K562 (cell line): ENCODE data around the gene YAP1. TPM values are rescaled to one million over a fixed set of nuclear protein-coding genes. Genes with fewer than 3 reads are reported as not detected.

Source experiments
- ATAC-seq: fragments of 200-7000 bp; cut with Tn5 transposase; 3 replicates; pipeline ENCODE4 v1.9.1; 2020; ENCODE audit warnings: moderate library complexity
- BruUV-seq: library from RNA; stranded (reverse); fragments of 400-500 nt; replicated peaks from 2 replicates; lab custom pipeline; 2021; lab: Mats Ljungman, UMichigan
- CTCF ChIA-PET: fragments of 300-600 bp; formaldehyde crosslinking; extraction: SDS; loops from one replicate; lab custom pipeline; 2021; ENCODE audit warnings: low intra/inter-chr PET ratio; lab: Yijun Ruan, JAX
- POLR2A ChIA-PET: fragments of 300-600, 350-650 bp; sonication (Branson Sonifier 250); formaldehyde crosslinking; extraction: SDS; loops from one replicate; lab custom pipeline; 2021; ENCODE audit warnings: antibody characterized with exemption, inconsistent platforms; lab: Yijun Ruan, JAX
- DNase-seq, 4 experiments: peaks; one replicate each; pipeline versions ENCODE4 v3.0.0 to v3.0.0-alpha.2; 2011 to 2018; ENCODE audit warnings: low spot score in 3 of 4, mixed read lengths in 3 of 4; ENCODE audit errors: extremely low read depth in 1 of 4
- FAIRE-seq: peaks from 2 replicates; lab custom pipeline; 2011; peaks lifted over from hg19 to GRCh38; lab: Jason Lieb, UNC
- H2AFZ ChIP-seq: 2 replicates; pipeline ENCODE4 v1.6.0; 2011; ENCODE audit warnings: low read depth, low read length, control low read depth, inconsistent platforms
- H3K27ac ChIP-seq: fragments of 200-600 bp; 3 replicates; pipeline ENCODE4 v1.8.0; 2011; ENCODE audit warnings: low read depth, mild to moderate bottlenecking, control low read depth, inconsistent platforms, low read length, moderate library complexity, mixed read lengths; ENCODE audit errors: extremely low read depth
- H3K27me3 ChIP-seq, 2 experiments: fragments of 300-600 bp in 1 of 2; 2 replicates in 1 of 2; 3 replicates in 1 of 2; pipeline versions ENCODE4 v1.6.0 to v1.8.0; 2011; ENCODE audit warnings: inconsistent platforms in 2 of 2, low read length in 2 of 2, mild to moderate bottlenecking in 1 of 2, mixed read lengths in 1 of 2, moderate library complexity in 1 of 2; ENCODE audit not compliant: control insufficient read depth in 2 of 2, insufficient read depth in 2 of 2
- H3K36me3 ChIP-seq: fragments of 300-600 bp; 3 replicates; pipeline ENCODE4 v1.8.0; 2011; ENCODE audit warnings: mild to moderate bottlenecking, low read length, inconsistent platforms; ENCODE audit not compliant: control insufficient read depth, insufficient read depth
- H3K4me1 ChIP-seq, 2 experiments: fragments of 200-600 bp in 1 of 2; replicated peaks in 1 of 2; 2 replicates in 1 of 2; 3 replicates in 1 of 2; pipeline versions ENCODE4 v1.5.1 to v1.8.0; 2011; ENCODE audit warnings: inconsistent platforms in 2 of 2, low read length in 2 of 2, mild to moderate bottlenecking in 1 of 2, mixed read lengths in 1 of 2, moderate library complexity in 1 of 2; ENCODE audit not compliant: control insufficient read depth in 2 of 2, insufficient read depth in 2 of 2
- H3K4me2 ChIP-seq: 2 replicates; pipeline ENCODE4 v1.6.1; 2011; ENCODE audit warnings: low read length, control low read depth, inconsistent platforms, mixed read lengths; ENCODE audit not compliant: insufficient read depth
- H3K4me3 ChIP-seq: fragments of 200-600 bp; sonication (generic), shearing (Covaris generic); 2 replicates; pipeline ENCODE4 v1.5.1; 2016; ENCODE audit warnings: control low read depth, inconsistent platforms
- H3K79me2 ChIP-seq: fragments of 200-600 bp; 3 replicates; pipeline ENCODE4 v1.8.0; 2011; ENCODE audit warnings: low read length, inconsistent platforms; ENCODE audit not compliant: control insufficient read depth, insufficient read depth
- H3K9ac ChIP-seq, 2 experiments: 2 replicates each; pipeline versions ENCODE4 v1.6.0 to v1.6.1; 2011; ENCODE audit warnings: low read depth in 2 of 2, low read length in 2 of 2, control low read depth in 1 of 2, inconsistent platforms in 1 of 2, mild to moderate bottlenecking in 1 of 2, mixed read lengths in 1 of 2; ENCODE audit not compliant: insufficient read depth in 1 of 2
- H3K9me1 ChIP-seq: one replicate; pipeline ENCODE4 v1.6.0; 2011; ENCODE audit warnings: inconsistent platforms, mild to moderate bottlenecking, low read length, moderate library complexity; ENCODE audit not compliant: control insufficient read depth, insufficient read depth
- H3K9me3 ChIP-seq: replicated peaks from 2 replicates; pipeline ENCODE4 v1.5.1; 2011; ENCODE audit warnings: low read depth, low read length, inconsistent platforms; ENCODE audit not compliant: control insufficient read depth, insufficient read depth
- H4K20me1 ChIP-seq: replicated peaks from 2 replicates; pipeline ENCODE4 v1.6.1; 2011; ENCODE audit warnings: low read length, inconsistent platforms, mixed read lengths; ENCODE audit not compliant: control insufficient read depth, insufficient read depth
- CBFA2T3 ChIP-seq: fragments of 450-650 bp; IDR thresholded peaks from 2 replicates; pipeline ENCODE4 v1.6.1; 2017
- CHD7 ChIP-seq: fragments of 200-600 bp; sonication (generic); IDR thresholded peaks from one replicate; pipeline ENCODE4 v1.6.1; 2012; ENCODE audit warnings: mild to moderate bottlenecking, low read depth, low read length, inconsistent platforms
- ELF1 ChIP-seq: fragments of 200-800 bp; sonication (Bioruptor generic); IDR thresholded peaks from 2 replicates; pipeline ENCODE4 v1.6.1; 2016; ENCODE audit warnings: missing genetic modification characterization, missing compliant biosample characterization
- EWSR1 ChIP-seq: fragments of 450-650 bp; IDR thresholded peaks from 2 replicates; pipeline ENCODE4 v1.6.1; 2018; ENCODE audit warnings: borderline replicate concordance, mild to moderate bottlenecking, low read depth, moderate library complexity; ENCODE audit not compliant: partially characterized antibody
- GTF2E2 ChIP-seq: fragments of 200-800 bp; sonication (Bioruptor generic); IDR thresholded peaks from 2 replicates; pipeline ENCODE4 v1.6.1; 2016; ENCODE audit warnings: missing genetic modification characterization, missing compliant biosample characterization
- GTF2F1 ChIP-seq: IDR thresholded peaks from 2 replicates; pipeline ENCODE4 v1.6.1; 2011; ENCODE audit warnings: low read depth, low read length, improper control_type of control experiment
- HSF4 ChIP-seq: fragments of 250-450 bp; sonication (Bioruptor Pico); IDR thresholded peaks from 2 replicates; pipeline ENCODE4 v2.1.2; 2022; ENCODE audit warnings: mild to moderate bottlenecking, moderate library complexity, borderline replicate concordance
- NRF1 ChIP-seq, 2 experiments: fragments of 450-650 bp; IDR thresholded peaks in 1 of 2; conservative IDR thresholded peaks in 1 of 2; 2 replicates each; pipeline ENCODE4 v1.6.1; 2014; ENCODE audit warnings: mild to moderate bottlenecking in 2 of 2
- SUPT5H ChIP-seq: fragments of 450-650 bp; IDR thresholded peaks from 2 replicates; pipeline ENCODE4 v1.6.1; 2016
- ZNF124 ChIP-seq: sonication (generic); formaldehyde crosslinking; IDR thresholded peaks from 2 replicates; pipeline ENCODE4 v1.8.1; 2022; ENCODE audit warnings: missing genetic modification reagents
- ZNF239 ChIP-seq: fragments of 250-450 bp; sonication (Bioruptor Pico); IDR thresholded peaks from 2 replicates; pipeline ENCODE4 v1.4.0; 2020; ENCODE audit warnings: mild to moderate bottlenecking
- ZNF408 ChIP-seq: fragments of 250-450 bp; sonication (Bioruptor Pico); IDR thresholded peaks from 2 replicates; pipeline ENCODE4 v1.4.0; 2020; ENCODE audit warnings: low read depth, mild to moderate bottlenecking, moderate library complexity
- WGBS: fragments of 100-300 bp; shearing (Covaris generic); methylation state at CpG from one replicate; pipeline ENCODE4 v1.1.6; 2016; ENCODE audit warnings: low coverage, mixed read lengths; ENCODE audit not compliant: insufficient coverage; ENCODE audit errors: missing lambda C conversion rate; 5-methylcytosine and 5-hydroxymethylcytosine counted together
- in situ Hi-C: fragments of 300-500 bp; cut with MboI; formaldehyde crosslinking; loops from 4 replicates; pipeline ENCODE4 v1.15.0; 2018; ENCODE audit warnings: inconsistent platforms, mixed read lengths
- intact Hi-C: fragments of 100-400 bp; cut with micrococcal nuclease; formaldehyde crosslinking; loops from 2 replicates; pipeline ENCODE4 v1.14.2; 2022
- polyA plus RNA-seq, 8 experiments: library from polyadenylated mRNA; depleted of rRNA in 4 of 8; stranded (reverse) in 5 of 8; unstranded in 3 of 8; fragments of >200 nt; fragmentation: Nextera tagmentation in 2 of 8; fragmentation: Illumina TruSeq in 1 of 8; extraction: Ambion mirVana in 2 of 8; extraction: Trizol in 1 of 8; gene quantifications; 2 replicates each; pipeline versions ENCODE4 v1.2.1 to v1.2.3, GENCODE V29; 2011 to 2014; ENCODE audit warnings: inconsistent platforms in 1 of 8, missing spikeins in 1 of 8
- total RNA-seq, 7 experiments: library from RNA; depleted of rRNA in 6 of 7; stranded (reverse); fragments of >200 nt in 6 of 7; fragmentation: Illumina TruSeq in 2 of 7; extraction: Trizol in 2 of 7; gene quantifications; 2 replicates each; pipeline versions ENCODE4 v1.2.1 to v1.2.3, GENCODE V29; 2011 to 2021; ENCODE audit warnings: low replicate concordance in 1 of 7

YAP1 gene
- total and polyA plus RNA-seq, 9 of the 15 experiments (the other 6 are each of a cell fraction or from before 2014, with no cell fraction given): 0.18 TPM; not detected in 8

GRCh38 chr11:102239911-102240310, 129.7 kb downstream of the YAP1 start:
- intact Hi-C loops (no loop called here), in situ Hi-C loops (no loop called here)
- no peak for DNase-seq
- Histone ChIP-seq H3K9ac (no peak overlapping the region), H3K79me2 (no peaks in the 10 kb centered on the region), H3K27me3 (peaks cover 4 to 16% of the 10 kb centered on the region in 2 experiments; a peak in 2 of 5 replicates), H3K4me1 (no peaks in the 10 kb centered on the region), H3K9me3 (no peaks in the 10 kb centered on the region), H3K4me3 (no peak overlapping the region), H3K36me3 (no peaks in the 10 kb centered on the region), H3K4me2 (no peak overlapping the region), H3K27ac (no peak overlapping the region), H2AFZ (no peak overlapping the region), H3K9me1 (no peaks in the 10 kb centered on the region), H4K20me1 (no peaks in the 10 kb centered on the region)
- ChIA-PET CTCF (no interaction called here), POLR2A (no interaction called here)
- 1% methylated on average over 5 of the region's 6 CpGs for WGBS
- no peak for TF ChIP-seq ZNF124 (CRISPR knock-in tag)
- no peak for TF ChIP-seq HSF4
- TF ChIP-seq NRF1 (conservative IDR thresholded peaks at IDR 0.05 in 1 of 2, IDR thresholded peaks at IDR 0.05 in 1 of 2): no peak
- no peak for TF ChIP-seq CHD7
- TF ChIP-seq CBFA2T3: no peak
- TF ChIP-seq EWSR1: no peak
- TF ChIP-seq GTF2E2: no peak
- TF ChIP-seq ZNF408: no peak
- no peak for TF ChIP-seq SUPT5H
- no peak for TF ChIP-seq ZNF239 (CRISPR knock-in tag)
- no peak for TF ChIP-seq GTF2F1
- no peak for TF ChIP-seq ELF1 (tag)
- no TSS peak for BruUV-seq
- FAIRE-seq: no peak
- ATAC-seq: no peak
